ENCODE results near the gene AMOTL1.

DNA sequence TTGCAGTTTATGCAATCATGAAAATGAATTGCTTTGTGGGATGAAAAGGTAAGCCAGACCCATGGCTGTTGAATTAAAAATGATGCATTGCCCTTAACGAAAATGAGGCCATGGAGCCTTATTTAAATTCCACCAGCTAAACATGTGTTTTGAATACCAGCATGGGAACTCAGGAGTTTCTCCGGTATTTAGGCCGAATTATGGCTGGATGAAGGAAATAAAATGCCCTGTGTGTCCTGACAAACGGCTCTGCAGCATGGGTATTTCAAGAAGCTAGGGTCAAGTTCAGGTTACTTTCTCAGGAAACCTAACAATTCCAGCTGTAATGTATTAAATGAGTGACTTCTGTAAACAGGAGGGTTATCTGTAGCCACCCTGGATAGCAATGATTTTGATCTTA is 38.3 kb downstream of the AMOTL1 start:
- TF ChIP-seq, protein P1, sequence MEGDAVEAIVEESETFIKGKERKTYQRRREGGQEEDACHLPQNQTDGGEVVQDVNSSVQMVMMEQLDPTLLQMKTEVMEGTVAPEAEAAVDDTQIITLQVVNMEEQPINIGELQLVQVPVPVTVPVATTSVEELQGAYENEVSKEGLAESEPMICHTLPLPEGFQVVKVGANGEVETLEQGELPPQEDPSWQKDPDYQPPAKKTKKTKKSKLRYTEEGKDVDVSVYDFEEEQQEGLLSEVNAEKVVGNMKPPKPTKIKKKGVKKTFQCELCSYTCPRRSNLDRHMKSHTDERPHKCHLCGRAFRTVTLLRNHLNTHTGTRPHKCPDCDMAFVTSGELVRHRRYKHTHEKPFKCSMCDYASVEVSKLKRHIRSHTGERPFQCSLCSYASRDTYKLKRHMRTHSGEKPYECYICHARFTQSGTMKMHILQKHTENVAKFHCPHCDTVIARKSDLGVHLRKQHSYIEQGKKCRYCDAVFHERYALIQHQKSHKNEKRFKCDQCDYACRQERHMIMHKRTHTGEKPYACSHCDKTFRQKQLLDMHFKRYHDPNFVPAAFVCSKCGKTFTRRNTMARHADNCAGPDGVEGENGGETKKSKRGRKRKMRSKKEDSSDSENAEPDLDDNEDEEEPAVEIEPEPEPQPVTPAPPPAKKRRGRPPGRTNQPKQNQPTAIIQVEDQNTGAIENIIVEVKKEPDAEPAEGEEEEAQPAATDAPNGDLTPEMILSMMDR (IDR thresholded peaks at IDR 0.05): no peak
- TF ChIP-seq POLR2A (IDR thresholded peaks at IDR 0.05): no peak

All from adrenal gland (tissue), 5 donors.